Ovary (tissue), 9 donors: ENCODE results near the gene ZFYVE9. TPM values are rescaled to one million over a fixed set of nuclear protein-coding genes. Genes with fewer than 3 reads are reported as not detected.
A peak's percentile ranks its signal among the peaks of the same experiment; 100 is the strongest.

Source experiments
- DNase-seq, 5 donors: peaks; one replicate each; pipeline ENCODE4 v3.0.0-alpha.2; 2019 to 2020
- H3K27ac ChIP-seq, 2 donors: fragments of 200-600 bp; one replicate each; pipeline versions ENCODE4 v1.5.1 to v1.8.0; 2019 to 2022
- H3K27me3 ChIP-seq: fragments of 200-600 bp; one replicate; pipeline ENCODE4 v1.8.0; 2022
- H3K36me3 ChIP-seq: fragments of 200-600 bp; sonication (generic); one replicate; pipeline ENCODE4 v1.5.1; 2019
- H3K4me1 ChIP-seq: one replicate; pipeline ENCODE4 v1.8.1; 2013; ENCODE audit warnings: mild to moderate bottlenecking, moderate library complexity; ENCODE audit not compliant: insufficient read depth
- H3K4me3 ChIP-seq: fragments of 200-600 bp; sonication (generic); one replicate; pipeline ENCODE4 v1.5.1; 2017
- H3K9me3 ChIP-seq, 2 donors: fragments of 200-600 bp in 1 of 2; sonication (generic) in 1 of 2; one replicate each; pipeline versions ENCODE4 v1.5.1 to v1.8.1; 2013 to 2019; ENCODE audit warnings: mild to moderate bottlenecking in 1 of 2, moderate library complexity in 1 of 2
- EP300 ChIP-seq: sonication (generic); formaldehyde crosslinking; IDR thresholded peaks from one replicate; pipeline ENCODE4 v1.6.1; 2017; ENCODE audit warnings: antibody characterized with exemption
- POLR2A ChIP-seq: fragments of 450-650 bp; IDR thresholded peaks from one replicate; pipeline ENCODE4 v1.6.1; 2017; ENCODE audit warnings: antibody characterized with exemption, mild to moderate bottlenecking, moderate library complexity
- WGBS, 3 donors: extraction: QIAGEN DNeasy Blood & Tissue Kit in 1 of 3; methylation state at CpG; one replicate each; pipeline versions ENCODE4 v1.1.5 to v1.1.7; 2013 to 2017; 5-methylcytosine and 5-hydroxymethylcytosine counted together
- intact Hi-C, 4 donors: fragments of 100-400 bp; cut with DNase I; formaldehyde crosslinking; loops; one replicate each; pipeline versions ENCODE4 v1.11.0 to v1.15.1; 2022 to 2023
- polyA plus RNA-seq, 2 donors: library from polyadenylated mRNA; stranded (reverse); fragments of 200-250 nt in 1 of 2; fragments of 350-450 nt in 1 of 2; fragmentation: Illumina TruSeq in 1 of 2; extraction: RNeasy Lipid Tissue Mini Kit (QIAGEN cat#74804) in 1 of 2; gene quantifications; one replicate each; pipeline ENCODE4 v1.2.3, GENCODE V29; 2013 to 2014
- total RNA-seq, 7 donors: library from RNA; depleted of rRNA in 2 of 7; stranded (reverse); fragments of >200 nt in 2 of 7; fragmentation: NEBNext Ultra II Directional in 3 of 7; extraction: Animal tissue kit (Norgen Biotek cat#: 25700) in 3 of 7; gene quantifications; one replicate each; pipeline versions ENCODE4 v1.1.0 to v1.2.4, GENCODE V29; 2016 to 2023
- TF ChIP-seq, protein P1 (sequence below), 3 donors: fragments of 450-650 bp in 2 of 3; fragments of 200-600 bp in 1 of 3; IDR thresholded peaks; one replicate each; pipeline versions ENCODE4 v1.5.1 to v1.8.0; 2016 to 2022; ENCODE audit warnings: antibody characterized with exemption in 3 of 3, mild to moderate bottlenecking in 1 of 3
- donor health status: DM: no; HTN: no; CAD: no; lungs with moderate emphysema.
- donor health status: DM: no; HTN: no; CAD: no.
- donor health status: Bipolar disorder and iron deficiency.
- donor health status: DM: yes; HTN: yes; CAD: no.
- donor health status: DM: no; HTN: no; CAD: no.
- donor health status: DM: yes; HTN: yes; CAD: no.

ZFYVE9 gene
- total and polyA plus RNA-seq, 9 donors = 12.9 to 40.8 (median 33.4) TPM

DNA sequence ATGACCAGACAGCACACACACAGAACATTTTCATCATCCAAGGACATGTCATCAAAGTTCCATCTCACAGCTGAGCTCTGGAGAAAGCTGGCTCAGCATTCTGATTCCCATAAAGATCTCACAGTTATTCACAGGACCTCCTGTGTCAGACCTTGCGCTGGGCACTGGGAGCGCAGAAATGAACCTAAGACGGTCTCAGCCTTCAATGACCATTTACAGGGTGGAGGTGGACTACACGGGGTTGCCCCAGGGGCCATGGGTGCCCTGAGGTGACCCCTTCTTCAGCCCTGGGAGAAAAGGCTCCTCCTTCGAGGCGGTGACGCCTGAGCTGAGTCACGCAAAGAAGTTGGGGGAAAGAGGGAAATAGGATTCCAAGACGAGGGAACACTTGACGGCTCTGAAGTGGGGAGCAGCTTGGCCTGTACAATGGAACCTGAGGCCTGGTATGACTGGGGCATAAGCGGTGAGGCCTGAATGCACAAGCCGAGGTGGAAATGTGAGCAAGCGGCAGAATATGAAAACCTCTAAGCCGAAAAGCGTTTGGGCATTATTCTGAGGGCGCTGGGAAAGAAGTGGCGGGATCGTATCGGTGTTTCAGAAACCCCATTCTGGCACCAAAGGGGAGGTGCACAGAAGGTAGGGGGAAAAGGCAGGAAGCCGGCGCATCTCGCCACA, 223.3 kb downstream of the ZFYVE9 start:
- no peaks in the 10 kb centered on the region for H3K36me3 ChIP-seq
- peak; percentile 50 to 73 (median 68) for DNase-seq
- H3K27me3 ChIP-seq = no peaks in the 10 kb centered on the region
- H3K9me3 ChIP-seq = no peaks in the 10 kb centered on the region
- H3K27ac ChIP-seq = peak overlapping the region; percentile 60 to 74
- intact Hi-C loops = no loop called here
- 8 to 10% (median 8%) methylated on average over 22 of the region's 22 CpGs for WGBS, 3 donors
- TF ChIP-seq, protein P1, sequence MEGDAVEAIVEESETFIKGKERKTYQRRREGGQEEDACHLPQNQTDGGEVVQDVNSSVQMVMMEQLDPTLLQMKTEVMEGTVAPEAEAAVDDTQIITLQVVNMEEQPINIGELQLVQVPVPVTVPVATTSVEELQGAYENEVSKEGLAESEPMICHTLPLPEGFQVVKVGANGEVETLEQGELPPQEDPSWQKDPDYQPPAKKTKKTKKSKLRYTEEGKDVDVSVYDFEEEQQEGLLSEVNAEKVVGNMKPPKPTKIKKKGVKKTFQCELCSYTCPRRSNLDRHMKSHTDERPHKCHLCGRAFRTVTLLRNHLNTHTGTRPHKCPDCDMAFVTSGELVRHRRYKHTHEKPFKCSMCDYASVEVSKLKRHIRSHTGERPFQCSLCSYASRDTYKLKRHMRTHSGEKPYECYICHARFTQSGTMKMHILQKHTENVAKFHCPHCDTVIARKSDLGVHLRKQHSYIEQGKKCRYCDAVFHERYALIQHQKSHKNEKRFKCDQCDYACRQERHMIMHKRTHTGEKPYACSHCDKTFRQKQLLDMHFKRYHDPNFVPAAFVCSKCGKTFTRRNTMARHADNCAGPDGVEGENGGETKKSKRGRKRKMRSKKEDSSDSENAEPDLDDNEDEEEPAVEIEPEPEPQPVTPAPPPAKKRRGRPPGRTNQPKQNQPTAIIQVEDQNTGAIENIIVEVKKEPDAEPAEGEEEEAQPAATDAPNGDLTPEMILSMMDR (IDR thresholded peaks at IDR 0.05) = no peak
- TF ChIP-seq EP300 (no peak), POLR2A (no peak)
- H3K4me1 ChIP-seq = peaks cover 6% of the 10 kb centered on the region
- H3K4me3 ChIP-seq = peak overlapping the region; percentile 99

DNA sequence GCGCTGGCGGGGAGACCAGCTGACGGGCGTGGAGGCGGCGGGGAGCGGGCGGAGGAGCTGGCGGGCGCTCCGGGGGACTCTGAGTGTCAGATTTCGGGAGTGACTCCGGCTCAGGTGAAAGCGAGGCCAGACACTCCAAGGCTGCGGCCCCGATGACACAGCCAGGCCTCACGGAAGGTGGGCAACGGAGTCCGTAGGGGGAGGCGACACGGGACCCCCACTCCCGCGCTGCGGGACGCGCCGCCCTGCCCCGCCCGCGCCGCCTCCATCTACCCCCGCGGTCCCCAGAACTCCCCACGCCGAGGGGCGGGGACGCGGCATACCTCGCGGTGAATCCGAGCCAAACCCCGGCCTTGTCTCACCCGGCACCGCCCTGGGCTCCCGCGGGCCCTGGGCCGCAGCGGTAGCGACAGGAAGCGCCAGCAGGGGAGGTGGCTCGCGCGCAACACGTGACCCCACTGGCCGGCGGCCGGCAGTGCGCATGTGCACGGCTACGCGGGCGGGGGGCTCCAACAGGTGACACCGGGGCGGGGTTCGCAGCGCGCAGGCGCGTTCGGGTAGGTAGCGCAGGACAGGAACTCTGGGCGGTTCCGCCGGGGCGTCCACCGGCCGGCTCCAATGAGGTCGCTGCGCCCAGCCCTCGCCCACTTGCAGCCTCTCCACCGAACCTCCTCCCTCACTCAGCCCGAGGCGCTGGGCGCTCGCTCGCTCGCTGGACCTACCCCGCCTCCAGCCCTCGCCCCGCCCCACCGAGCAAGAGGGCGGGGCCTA, 224.0 kb downstream of the ZFYVE9 start, which contains the start of gene CC2D1B:
TSS of gene CC2D1B (minus strand) at position 460 of the 771 bp plus-strand sequence. CDS start 1,585 bp downstream, outside the sequence.
- no peaks in the 10 kb centered on the region for H3K9me3 ChIP-seq
- peak; percentile 98 to 100 (median 99) for DNase-seq
- peak within 1 kb of the TSS; percentile 60 to 74 for H3K27ac ChIP-seq
- WGBS, 3 donors = 0% methylated on average over 64 to 92 of the region's 92 CpGs
- peak within 1 kb of the TSS; percentile 99 for H3K4me3 ChIP-seq
- intact Hi-C loops = no loop called here
- no peaks in the 10 kb centered on the region for H3K36me3 ChIP-seq
- TF ChIP-seq EP300 (no peak), POLR2A (peak; percentile 85)
- TF ChIP-seq, protein P1 (IDR thresholded peaks at IDR 0.05) = peak in 2 of 3 donors; percentile 73 to 74
- H3K4me1 ChIP-seq = peaks cover 6% of the 10 kb centered on the region
- H3K27me3 ChIP-seq = no peaks in the 10 kb centered on the region

DNA sequence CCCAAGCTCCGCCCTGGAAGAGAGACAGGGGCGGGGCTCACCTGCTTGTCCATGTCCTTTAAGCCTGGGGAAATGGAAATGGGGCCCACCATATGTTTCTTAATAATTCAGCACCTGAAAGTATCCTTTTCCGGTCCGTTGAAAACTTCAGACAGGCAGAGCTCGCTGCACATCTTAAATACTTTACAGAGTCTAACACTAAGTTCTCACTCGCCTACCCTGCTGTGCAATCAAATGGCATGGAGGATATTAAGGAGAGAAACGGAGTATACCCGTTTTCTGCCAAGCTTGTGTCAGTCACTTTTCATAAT, 224.6 kb downstream of the ZFYVE9 start:
- Histone ChIP-seq H3K27ac (peak overlapping the region in 1 of 2 donors; percentile 74), H3K4me3 (peak overlapping the region; percentile 99), H3K4me1 (peaks cover 6% of the 10 kb centered on the region), H3K36me3 (no peaks in the 10 kb centered on the region), H3K27me3 (no peaks in the 10 kb centered on the region), H3K9me3 (no peaks in the 10 kb centered on the region)
- intact Hi-C loops = no loop called here
- DNase-seq = no peak
- TF ChIP-seq, protein P1 (IDR thresholded peaks at IDR 0.05) = no peak
- no peak for TF ChIP-seq EP300
- TF ChIP-seq POLR2A = no peak
- 7 to 10% (median 10%) methylated on average over 8 of the region's 8 CpGs for WGBS, 3 donors

DNA sequence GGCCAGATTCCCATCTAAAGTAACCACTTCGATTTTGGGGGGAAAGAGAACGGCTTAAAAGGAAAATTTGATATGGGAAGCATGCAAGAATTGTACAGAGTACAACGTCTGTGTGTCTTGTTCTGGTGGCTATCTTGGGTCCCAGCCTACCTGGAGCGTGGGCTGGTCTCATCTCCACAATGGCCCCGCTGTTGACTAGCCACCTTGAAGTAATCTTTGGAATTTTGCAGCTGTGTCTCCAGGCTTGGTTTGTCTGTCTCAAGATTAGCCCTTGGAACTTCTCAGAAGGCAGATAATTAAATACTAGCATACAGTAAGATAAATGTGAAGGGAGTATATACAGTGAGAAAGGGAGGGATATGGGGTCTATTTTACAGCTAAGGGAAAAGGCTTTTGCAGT, 225.4 kb downstream of the ZFYVE9 start:
- no peak for TF ChIP-seq POLR2A
- no peak for TF ChIP-seq EP300
- TF ChIP-seq, protein P1 (IDR thresholded peaks at IDR 0.05) = no peak
- Histone ChIP-seq H3K4me3 (no peak overlapping the region), H3K36me3 (no peaks in the 10 kb centered on the region), H3K9me3 (no peaks in the 10 kb centered on the region), H3K27ac (no peak overlapping the region), H3K4me1 (peaks cover 6% of the 10 kb centered on the region), H3K27me3 (no peaks in the 10 kb centered on the region)
- no peak for DNase-seq
- 52 to 59% (median 54%) methylated on average over 5 of the region's 5 CpGs for WGBS, 3 donors
- intact Hi-C loops = no loop called here
